HL-60 (cell line): ENCODE results near the gene ONECUT2.

Experiments
- POLR2AphosphoS5 ChIP-seq: IDR thresholded peaks from 2 replicates; pipeline ENCODE4 v1.6.1; 2012; ENCODE audit warnings: low read depth
- TF ChIP-seq, protein P1 (sequence below): IDR thresholded peaks from one replicate; pipeline ENCODE4 v1.5.1; 2011; ENCODE audit warnings: low read length, control low read depth, inconsistent platforms; ENCODE audit not compliant: insufficient read depth
- TF ChIP-seq, protein P2 (sequence below): IDR thresholded peaks from 2 replicates; pipeline ENCODE4 v1.6.1; 2012; ENCODE audit warnings: low read depth; ENCODE audit not compliant: insufficient replicate concordance

DNA sequence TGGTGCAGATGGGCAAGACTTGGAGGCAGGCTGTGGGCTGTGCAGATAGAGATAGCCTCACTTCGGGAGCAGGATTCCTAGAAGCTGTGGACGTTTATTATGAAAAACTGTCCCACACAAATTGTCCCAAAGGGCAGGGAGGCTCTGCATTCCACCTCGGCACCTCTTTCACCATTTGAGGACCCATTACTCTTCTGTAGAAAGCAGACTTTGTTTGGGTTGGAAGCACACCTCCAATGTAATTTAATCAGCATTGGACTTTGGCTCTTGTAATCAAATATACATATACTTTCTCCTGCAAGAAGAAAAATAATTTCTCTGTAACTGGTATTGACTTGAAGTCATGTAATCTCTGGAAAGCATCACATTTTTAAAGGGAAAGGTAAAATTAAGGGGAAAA, 8.5 kb downstream of the ONECUT2 start:
- TF ChIP-seq, protein P1, sequence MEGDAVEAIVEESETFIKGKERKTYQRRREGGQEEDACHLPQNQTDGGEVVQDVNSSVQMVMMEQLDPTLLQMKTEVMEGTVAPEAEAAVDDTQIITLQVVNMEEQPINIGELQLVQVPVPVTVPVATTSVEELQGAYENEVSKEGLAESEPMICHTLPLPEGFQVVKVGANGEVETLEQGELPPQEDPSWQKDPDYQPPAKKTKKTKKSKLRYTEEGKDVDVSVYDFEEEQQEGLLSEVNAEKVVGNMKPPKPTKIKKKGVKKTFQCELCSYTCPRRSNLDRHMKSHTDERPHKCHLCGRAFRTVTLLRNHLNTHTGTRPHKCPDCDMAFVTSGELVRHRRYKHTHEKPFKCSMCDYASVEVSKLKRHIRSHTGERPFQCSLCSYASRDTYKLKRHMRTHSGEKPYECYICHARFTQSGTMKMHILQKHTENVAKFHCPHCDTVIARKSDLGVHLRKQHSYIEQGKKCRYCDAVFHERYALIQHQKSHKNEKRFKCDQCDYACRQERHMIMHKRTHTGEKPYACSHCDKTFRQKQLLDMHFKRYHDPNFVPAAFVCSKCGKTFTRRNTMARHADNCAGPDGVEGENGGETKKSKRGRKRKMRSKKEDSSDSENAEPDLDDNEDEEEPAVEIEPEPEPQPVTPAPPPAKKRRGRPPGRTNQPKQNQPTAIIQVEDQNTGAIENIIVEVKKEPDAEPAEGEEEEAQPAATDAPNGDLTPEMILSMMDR: no peak
- TF ChIP-seq, protein P2, sequence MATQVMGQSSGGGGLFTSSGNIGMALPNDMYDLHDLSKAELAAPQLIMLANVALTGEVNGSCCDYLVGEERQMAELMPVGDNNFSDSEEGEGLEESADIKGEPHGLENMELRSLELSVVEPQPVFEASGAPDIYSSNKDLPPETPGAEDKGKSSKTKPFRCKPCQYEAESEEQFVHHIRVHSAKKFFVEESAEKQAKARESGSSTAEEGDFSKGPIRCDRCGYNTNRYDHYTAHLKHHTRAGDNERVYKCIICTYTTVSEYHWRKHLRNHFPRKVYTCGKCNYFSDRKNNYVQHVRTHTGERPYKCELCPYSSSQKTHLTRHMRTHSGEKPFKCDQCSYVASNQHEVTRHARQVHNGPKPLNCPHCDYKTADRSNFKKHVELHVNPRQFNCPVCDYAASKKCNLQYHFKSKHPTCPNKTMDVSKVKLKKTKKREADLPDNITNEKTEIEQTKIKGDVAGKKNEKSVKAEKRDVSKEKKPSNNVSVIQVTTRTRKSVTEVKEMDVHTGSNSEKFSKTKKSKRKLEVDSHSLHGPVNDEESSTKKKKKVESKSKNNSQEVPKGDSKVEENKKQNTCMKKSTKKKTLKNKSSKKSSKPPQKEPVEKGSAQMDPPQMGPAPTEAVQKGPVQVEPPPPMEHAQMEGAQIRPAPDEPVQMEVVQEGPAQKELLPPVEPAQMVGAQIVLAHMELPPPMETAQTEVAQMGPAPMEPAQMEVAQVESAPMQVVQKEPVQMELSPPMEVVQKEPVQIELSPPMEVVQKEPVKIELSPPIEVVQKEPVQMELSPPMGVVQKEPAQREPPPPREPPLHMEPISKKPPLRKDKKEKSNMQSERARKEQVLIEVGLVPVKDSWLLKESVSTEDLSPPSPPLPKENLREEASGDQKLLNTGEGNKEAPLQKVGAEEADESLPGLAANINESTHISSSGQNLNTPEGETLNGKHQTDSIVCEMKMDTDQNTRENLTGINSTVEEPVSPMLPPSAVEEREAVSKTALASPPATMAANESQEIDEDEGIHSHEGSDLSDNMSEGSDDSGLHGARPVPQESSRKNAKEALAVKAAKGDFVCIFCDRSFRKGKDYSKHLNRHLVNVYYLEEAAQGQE: no peak
- no peak for TF ChIP-seq POLR2AphosphoS5
